GM19238 (cell line): ENCODE results near the gene POLR2B.
"Not testable (repeated sequence)": the region's sequence is repeated elsewhere in the genome, so short reads cannot be mapped to it uniquely, and the experiment has no call there.

Source experiments
- DNase-seq: peaks from one replicate; pipeline ENCODE4 v3.0.0; 2011; ENCODE audit warnings: low spot score; ENCODE audit not compliant: insufficient read length

Gene POLR2B

DNA sequence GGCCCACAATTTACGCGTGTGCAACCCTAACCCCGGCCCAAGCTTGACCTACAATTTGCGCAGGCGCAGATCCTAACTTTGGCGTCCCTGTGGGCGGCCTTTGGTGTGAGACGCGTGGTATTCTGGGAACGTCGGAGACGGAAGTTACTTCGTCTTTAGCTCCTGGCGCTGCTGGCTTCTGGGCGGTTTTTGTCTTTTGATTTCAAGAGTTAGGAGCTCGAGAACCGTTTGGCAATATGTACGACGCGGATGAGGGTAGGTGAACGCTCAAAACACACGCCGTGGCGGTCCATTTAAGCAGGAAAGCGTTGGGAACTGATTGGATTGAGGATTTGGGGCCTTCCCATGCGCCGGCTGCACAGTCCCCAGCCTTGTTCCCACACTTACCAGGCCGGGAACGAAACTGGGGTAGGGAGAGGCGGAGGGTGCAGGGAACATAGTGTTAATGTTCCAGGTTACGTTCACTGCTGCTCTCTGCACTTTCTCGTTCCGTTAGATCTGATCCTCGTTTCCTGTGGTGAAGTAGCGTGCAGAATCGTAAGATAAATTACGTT is at the start of gene POLR2B:
Gene POLR2B (plus strand): TSS at position 147 of the 554 bp plus-strand sequence. CDS start 90 bp downstream, at position 237.
- peak; percentile 65 for DNase-seq

DNA sequence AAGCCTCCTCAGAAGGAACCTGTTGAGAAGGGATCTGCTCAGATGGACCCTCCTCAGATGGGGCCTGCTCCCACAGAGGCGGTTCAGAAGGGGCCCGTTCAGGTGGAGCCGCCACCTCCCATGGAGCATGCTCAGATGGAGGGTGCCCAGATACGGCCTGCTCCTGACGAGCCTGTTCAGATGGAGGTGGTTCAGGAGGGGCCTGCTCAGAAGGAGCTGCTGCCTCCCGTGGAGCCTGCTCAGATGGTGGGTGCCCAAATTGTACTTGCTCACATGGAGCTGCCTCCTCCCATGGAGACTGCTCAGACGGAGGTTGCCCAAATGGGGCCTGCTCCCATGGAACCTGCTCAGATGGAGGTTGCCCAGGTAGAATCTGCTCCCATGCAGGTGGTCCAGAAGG is 48.1 kb upstream of the POLR2B start:
- DNase-seq = no peak

DNA sequence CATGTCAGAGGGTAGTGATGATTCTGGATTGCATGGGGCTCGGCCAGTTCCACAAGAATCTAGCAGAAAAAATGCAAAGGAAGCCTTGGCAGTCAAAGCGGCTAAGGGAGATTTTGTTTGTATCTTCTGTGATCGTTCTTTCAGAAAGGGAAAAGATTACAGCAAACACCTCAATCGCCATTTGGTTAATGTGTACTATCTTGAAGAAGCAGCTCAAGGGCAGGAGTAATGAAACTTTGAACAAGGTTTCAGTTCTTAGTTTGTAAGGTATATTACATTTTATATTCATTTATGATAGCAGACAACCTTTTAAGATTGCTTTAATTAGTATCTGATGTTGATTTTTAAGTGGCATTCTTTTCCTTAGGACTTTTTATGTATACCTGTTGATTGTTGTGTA is 46.8 kb upstream of the POLR2B start:
- no peak for DNase-seq

DNA sequence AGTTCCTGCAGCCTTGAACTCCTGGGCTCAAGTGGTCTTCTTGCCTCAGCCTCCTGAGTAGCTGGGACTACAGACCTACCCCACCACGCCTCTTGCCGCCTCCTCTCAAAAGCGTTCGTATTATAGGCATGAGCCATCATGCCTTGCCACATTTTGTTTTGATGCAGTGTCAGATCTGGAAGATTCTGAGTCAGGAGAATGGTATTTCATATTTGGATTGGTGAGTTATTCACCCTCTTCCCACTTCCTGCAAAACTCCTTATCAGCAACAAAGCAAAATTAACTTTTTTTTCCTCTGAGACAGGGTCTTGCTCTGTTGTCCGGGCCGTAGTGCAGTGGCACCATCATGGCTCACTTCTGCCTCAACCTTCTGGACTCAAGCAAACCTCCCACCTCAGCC is 41.4 kb upstream of the POLR2B start:
- DNase-seq = no peak

DNA sequence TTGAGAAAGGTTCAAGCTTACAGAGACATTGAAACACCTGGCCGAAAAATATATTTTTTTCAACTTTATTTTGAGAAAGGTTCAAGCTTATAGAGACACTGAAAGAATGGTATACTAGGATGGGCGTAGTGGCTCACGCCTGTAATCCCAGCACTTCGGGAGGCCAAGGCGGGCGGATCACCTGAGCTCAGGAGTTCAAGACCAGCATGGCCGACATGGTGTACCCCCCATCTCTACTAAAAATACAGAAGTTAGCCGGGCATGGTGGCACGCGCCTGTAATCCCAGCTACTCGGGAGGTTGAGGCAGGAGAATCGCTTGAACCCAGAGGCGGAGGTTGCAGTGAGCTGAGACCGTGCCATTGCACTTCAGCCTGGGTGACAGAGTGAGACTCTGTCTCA is 38.9 kb upstream of the POLR2B start:
- not testable (repeated sequence) for DNase-seq

DNA sequence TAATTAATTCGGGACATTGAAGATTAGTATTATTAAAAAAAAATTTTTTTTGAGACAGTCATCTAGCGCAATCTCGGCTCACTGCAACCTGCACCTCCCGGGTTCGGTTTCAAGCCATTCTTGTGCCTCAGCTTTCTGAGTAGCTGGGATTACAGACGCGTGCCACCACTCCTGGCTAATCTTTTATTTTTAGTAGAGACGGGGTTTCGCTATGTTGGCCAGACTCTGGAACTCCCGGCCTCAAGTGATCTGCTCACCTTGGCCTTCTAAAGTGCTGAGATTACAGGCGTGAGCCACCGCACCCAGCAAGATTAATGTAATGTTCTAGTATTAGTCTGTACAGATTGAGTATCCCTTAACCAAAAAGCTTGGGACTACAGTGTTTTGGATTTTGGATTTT is 38.3 kb upstream of the POLR2B start:
- no peak for DNase-seq

DNA sequence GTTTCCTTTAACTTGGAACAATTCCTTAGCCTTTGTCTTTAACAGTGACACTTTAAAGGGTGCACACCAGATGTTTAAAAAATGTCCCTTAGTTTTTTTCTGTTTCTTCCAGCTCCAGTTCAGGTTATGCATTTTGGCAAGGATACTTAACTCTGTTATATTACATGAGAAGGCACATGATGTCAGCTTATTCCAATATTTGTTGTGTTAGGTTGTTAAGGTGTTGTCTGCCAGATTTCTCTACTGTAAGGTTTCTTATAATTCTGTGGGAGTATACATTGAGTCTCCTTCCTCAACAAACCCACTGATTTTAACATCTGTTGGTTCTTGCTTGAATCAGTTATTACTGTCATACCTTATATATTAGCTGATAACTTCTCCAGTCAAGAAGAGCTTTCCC is 37.7 kb upstream of the POLR2B start:
- DNase-seq = no peak

DNA sequence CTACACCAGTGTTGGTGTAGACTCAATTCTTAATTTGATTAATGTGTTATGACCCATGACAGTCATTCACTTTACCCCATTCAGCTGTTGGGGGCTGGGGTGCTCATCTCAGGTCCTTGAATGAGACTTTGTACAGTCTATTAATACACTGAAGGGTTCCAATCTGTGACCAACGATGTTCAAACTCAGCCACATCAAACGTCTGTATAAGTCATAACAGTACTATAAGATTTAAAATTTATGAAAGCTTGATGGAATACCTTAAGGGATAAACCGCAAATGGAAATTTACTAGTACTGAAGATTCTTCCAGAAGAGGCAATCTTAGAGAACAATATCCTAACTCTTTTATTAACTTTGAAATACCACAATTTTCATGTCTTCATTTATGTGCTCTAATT is 37.3 kb upstream of the POLR2B start:
- no peak for DNase-seq

DNA sequence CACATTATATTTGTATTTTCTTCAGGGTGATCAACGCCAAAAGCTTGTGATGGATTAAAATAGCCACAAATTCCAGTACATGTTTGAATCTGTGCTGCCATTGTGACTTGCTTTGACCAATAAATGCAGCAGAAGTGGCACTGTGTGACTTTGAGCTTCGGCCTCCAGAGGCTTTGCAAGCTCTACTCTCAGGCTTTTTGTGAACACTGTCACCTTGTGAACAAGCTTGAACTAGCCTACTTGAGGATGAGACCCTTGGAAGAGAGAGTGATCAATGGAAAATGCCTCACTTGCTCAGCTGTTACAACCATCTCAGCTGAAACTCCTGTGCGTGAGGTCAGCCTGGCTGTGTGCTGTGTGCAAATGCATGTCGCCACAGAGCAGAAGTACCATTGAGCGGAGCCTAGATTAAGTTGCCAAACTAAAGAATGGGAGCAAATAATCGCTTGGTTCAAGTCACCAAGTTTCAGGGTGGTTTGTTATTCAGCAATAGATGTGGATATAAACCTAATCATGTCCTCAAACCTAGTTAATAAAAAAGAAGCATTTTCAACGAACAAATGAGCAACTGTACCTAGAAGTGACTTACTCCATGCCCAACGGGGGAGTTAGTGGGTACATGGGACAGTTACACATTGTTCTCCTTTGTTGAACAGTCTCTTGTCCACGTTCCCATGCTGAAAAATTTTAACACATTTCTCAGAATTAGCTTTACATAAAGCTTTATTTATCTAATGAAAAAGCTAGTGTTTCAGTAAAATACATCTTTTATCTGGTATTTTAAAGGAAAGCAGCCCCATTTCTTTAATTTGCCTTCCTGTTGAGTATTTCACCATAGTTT is 24.8 kb upstream of the POLR2B start:
- DNase-seq = no peak

DNA sequence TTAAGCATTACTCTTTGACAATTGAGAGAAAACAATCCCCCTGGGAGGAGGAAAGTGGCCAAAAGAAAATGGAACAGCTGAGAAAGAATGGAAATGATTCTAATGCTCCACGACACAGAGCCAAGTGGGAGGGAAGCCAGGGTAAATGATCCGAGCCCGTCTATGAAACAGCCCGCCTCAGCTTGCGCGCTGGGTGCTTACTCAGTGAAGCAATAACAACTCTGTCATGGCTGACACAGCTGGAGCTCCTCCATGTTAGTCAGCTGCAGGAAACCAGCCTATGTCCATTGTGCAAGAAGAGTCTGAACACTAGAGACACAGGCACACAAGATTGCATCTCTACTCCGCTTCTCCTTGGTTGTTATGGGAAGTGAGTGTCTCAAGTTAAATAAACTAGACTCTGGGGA is 20.6 kb upstream of the POLR2B start:
- DNase-seq = no peak

DNA sequence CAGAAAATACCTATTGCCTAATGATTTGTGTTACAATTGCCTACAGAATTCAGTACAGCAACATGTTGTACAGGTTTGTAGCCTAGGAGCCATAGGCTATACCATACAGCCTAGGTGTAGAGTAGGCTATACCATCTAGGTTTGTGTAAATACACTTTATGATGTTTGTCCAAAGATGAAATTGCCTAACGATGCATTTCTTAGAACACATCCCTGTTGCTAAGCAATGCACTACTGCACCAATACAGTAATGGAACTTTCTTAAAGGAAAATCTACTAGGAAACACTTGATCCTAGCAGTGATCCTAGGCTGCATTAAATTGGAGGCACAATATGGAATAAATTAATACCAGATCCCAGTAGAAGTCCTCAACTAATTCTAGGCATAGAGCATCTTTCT is 19.6 kb upstream of the POLR2B start:
- no peak for DNase-seq

DNA sequence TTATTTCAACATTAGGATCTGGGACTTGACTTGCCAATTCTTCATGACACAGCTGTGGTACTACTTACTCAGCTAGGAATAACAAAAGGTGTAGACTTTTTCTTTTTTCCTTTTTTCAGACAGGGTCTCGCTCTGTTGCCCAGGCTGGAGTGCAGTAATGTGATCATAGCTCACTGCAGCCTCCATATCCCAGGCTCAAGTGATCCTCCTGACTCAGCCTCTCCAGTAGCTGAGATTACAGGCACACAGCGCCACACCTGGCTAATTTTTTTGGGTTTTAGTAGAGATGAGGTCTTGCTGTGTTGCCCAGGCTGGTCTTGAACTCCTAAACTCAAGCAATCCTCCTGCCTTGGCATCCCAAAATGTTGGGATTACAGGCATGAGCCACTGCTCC is 17.6 kb upstream of the POLR2B start:
- no peak for DNase-seq

DNA sequence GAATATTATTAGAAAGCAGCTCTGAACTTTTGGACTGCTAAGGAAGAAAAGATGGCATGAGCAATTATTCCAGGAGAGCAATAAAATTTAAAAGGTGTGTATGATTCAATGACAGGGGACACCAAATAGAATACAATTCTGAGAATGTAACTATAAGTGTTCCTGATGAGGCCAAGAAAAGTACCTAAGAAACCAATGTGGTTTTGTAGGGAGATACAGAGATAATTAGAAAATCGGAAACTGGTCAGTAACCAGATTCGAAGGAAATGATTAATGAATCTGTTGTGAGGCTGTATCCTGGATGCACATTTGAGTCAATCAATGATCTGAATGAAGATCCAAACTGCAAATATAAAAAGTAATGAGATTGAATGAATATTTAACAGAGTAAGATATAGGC is 7.3 kb upstream of the POLR2B start:
- DNase-seq = no peak

DNA sequence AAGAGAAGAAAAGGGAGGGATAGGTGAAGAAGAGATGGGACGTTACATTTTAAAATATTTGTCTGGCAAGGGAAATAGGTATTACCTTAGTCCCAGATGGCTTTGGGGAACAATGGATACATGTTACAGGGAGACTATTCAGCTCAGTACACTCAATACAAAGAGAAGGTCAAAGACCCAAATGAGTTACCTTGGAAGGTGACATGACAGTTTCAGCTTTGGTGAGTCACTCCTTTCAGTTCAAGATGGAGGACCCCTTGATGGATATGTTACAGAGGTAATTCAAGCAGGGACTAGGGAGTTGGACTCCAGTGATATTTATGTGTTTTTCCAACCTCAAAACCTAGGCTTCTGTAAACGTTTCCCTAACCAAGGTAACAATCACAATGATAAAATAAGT is 6.3 kb upstream of the POLR2B start:
- no peak for DNase-seq

DNA sequence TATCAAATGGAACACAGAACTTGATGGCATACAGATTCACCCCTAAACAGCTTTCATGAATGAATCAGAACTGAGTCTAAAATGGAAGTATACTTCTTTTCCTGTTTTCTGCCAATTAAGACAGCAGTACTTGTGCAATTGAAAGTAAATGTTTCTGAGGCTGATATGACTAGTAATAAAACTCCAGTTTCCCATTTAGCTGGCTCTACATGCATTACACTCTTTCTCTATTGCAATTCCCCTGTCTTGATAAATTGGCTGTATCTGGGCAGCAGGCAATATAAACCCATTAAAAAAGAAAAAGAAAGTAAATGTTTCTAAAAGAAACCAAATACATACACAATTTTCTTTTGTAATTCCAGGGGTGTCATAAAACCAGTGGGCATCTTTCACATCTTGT is 5.9 kb upstream of the POLR2B start:
- DNase-seq = no peak

DNA sequence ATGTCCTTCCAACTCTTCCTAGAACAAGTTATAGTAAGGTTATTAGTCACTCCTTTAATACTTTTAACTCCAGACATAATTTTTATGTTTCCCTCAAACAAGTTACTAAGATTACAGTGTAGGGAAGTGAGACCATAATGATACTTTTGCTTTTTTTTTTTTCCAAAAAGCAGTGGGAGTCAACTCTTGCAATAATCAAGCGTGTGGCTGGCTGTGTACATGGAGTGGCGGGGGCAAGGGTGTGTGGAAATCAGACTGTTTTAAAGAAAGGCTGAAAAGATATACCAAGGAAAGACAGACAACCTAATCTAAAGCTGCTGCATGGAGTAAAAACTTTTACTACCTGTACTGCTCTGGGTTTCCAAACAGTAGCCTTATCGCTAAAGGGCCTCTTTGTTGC is 5.4 kb upstream of the POLR2B start:
- no peak for DNase-seq

DNA sequence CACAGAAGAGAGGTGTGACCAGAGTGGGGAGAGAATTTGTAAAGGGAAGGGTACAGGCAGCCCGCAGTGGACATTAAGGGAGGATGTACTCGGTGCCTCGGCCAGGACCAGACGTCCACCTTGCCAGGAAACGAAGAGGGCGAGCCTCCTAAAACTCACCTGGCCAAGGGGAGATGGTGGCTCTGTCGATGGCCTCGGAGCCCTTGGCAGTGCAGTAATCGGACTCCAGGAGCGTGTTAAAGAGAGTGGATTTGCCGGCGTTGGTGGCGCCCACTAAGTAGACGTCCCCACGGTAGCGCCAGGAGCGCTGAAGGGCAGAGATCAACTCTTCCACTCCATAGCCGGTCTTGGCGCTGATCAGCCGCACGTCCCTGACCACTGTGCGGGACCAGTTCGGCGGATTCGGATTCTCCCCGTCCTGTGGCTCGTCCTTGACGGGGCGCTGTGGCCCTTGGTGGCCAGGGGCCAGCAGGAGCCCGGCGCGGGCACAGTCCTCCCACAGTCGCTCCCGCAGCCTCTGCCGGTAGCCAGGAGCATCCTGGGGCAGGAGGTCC is 2.3 kb upstream of the POLR2B start:
- no peak for DNase-seq

DNA sequence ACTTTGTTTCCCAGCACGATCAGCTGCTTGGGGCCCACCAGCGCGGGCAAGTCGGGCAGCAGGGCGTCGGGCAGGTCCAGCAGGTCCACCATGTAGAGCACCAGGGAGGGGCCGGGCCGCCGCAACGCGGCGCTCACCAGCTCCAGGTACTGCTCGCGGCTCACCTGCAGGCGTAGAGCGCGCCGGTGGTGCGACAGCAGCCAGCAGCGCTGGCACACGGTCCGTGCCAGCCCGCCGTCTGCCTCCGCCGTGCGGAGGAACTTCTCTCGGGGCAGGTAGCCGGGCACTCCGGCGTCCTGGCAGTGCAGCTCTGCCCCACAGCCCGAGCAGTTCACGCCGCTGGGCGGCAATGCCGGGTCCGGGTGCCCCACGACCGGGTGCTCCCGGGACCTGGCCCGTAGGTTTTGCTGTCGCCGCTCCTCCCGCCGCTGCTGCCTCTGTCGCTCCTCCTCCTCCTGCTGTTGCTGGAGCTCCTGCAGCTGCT is 1.8 kb upstream of the POLR2B start:
- DNase-seq = peak; percentile 22

DNA sequence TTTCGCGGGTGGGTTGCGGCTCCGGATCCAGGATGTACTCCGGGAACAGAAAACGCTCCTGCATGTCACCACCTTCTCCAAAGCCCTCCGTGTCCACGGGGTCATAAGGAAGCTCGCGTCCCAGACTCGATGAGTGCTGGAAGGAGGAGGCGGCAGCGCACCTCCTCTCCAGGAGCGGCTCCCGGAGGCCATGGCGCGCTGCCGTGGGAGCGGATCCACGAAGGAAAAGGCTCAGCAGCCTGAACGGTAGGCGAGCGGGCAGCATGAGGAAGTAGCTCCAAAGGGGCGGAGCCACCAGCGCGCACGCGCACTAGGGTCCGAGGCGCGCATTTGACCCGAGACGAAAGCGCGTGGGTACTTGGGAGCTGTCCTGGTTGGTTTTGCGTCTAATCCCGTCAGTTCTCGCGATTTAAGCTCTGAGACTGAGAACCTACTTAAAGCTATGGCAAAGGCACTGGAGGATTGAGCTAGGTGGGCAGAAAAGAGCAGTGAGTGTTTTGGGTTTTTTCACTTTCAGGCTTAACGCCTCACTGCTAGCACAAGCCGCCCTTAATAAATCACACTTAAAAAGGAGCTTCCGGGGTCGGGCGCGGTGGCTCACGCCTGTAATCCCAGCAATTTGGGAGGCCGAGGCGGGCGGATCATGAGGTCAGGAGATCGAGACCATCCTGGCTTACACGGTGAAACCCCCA is 1.2 kb upstream of the POLR2B start, which contains the start of gene NOA1:
Gene NOA1 (minus strand): TSS at position 286 of the 692 bp plus-strand sequence. CDS start 21 bp downstream, at position 265.
- DNase-seq = peak; percentile 79

DNA sequence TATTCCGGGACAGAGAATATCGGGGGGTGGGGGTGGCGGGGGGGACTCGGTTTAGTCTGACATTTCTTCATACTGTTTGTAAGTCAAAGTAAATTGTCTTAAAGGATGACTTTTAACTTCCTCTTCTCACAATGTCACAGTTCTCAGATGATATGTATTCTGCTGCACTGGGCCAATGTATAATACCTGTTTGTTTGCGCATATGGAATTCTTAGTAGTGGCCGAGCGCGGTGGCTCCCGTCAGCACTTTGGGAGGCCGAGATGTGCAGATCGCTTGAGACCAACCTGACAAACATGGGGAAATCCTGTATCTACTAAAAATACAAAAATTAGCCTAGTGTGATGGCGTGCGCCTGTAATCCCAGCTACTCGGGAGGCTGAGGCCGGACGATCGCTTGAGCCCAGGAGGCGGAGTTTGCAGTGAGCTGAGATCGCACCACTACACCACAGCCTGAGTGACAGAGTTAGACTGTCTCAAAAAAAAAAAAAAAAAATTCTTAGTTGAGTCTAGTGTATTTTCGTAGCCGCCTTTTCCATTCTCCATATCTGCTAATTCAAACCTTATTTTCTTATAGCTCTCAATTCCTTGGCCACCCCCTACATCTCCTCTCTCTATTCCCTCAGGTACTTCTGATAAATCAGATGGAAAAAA is 851 bp downstream of the POLR2B start:
- no peak for DNase-seq

DNA sequence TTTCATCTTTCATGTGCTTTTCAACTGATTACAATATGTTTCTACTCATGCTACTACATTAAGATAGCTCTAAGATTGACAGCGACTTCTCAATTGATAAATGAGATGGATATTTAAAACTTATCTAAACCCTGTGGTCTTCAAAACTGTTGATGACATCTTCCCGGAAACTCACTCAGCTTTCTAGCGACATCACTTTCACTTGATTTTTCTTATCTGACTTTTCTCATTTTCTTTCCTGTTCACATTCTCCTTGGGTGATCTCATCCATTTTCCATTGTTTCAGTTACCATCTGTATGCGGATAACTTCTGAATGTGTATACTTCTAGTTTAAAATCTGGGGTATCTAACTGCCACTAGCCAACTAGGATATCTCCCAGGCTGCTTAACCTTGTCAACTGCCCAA is 3.1 kb downstream of the POLR2B start:
- no peak for DNase-seq
